SU-DHL-6 (cell line): ENCODE measurements around the gene CPAMD8.

ENCODE experiments used
- EZH2phosphoT487 ChIP-seq: fragments of 200-600 bp; sonication (generic), shearing (Covaris generic); conservative IDR thresholded peaks from 2 replicates; pipeline ENCODE4 v1.6.1; 2018; ENCODE audit warnings: mild to moderate bottlenecking, antibody characterized with exemption, low read length, moderate library complexity, mixed read lengths
- TF ChIP-seq, protein P1 (sequence below): fragments of 200-600 bp; sonication (generic); IDR thresholded peaks from one replicate; pipeline ENCODE4 v1.5.1; 2017; ENCODE audit warnings: antibody characterized with exemption, mild to moderate bottlenecking, low read length, moderate library complexity; ENCODE audit not compliant: insufficient read depth, poor library complexity, severe bottlenecking

DNA sequence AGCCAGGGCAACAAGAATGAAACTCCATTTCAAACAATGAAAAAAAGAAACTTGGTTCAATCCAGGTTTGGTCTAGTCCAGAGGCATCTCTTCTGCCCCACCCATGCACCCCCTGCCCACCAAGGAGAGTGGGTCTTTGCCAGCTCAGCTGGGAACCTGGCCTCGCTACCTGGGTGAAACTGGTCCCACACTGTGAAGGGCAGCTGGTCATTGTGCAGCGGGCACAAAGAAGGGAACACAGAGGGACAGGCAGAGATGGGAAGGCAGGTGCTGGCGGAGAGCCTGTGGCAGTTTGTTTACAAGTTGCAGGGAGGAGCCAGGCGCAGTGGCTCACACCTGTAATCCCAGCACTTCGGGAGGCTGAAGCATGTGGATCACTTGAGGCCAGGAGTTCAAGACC is 50.2 kb downstream of the CPAMD8 start:
- TF ChIP-seq, protein P1, sequence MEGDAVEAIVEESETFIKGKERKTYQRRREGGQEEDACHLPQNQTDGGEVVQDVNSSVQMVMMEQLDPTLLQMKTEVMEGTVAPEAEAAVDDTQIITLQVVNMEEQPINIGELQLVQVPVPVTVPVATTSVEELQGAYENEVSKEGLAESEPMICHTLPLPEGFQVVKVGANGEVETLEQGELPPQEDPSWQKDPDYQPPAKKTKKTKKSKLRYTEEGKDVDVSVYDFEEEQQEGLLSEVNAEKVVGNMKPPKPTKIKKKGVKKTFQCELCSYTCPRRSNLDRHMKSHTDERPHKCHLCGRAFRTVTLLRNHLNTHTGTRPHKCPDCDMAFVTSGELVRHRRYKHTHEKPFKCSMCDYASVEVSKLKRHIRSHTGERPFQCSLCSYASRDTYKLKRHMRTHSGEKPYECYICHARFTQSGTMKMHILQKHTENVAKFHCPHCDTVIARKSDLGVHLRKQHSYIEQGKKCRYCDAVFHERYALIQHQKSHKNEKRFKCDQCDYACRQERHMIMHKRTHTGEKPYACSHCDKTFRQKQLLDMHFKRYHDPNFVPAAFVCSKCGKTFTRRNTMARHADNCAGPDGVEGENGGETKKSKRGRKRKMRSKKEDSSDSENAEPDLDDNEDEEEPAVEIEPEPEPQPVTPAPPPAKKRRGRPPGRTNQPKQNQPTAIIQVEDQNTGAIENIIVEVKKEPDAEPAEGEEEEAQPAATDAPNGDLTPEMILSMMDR = no peak
- TF ChIP-seq EZH2phosphoT487 = no peak
